PFSK-1 (cell line): ENCODE results near the gene AGPAT4.

ENCODE experiments used
- POLR2AphosphoS5 ChIP-seq: IDR thresholded peaks from 2 replicates; pipeline ENCODE4 v1.6.1; 2012; ENCODE audit warnings: low read depth, mild to moderate bottlenecking, control low read depth, low read length, moderate library complexity
- REST ChIP-seq, 2 experiments: IDR thresholded peaks; 2 replicates each; pipeline versions ENCODE4 v1.6.1 to v1.8.0; 2011 to 2012; ENCODE audit warnings: low read depth in 2 of 2, low read length in 2 of 2, control low read depth in 1 of 2, inconsistent platforms in 1 of 2, mild to moderate bottlenecking in 1 of 2, moderate library complexity in 1 of 2; ENCODE audit not compliant: insufficient read depth in 1 of 2
- SIN3A ChIP-seq: IDR thresholded peaks from 2 replicates; pipeline ENCODE4 v1.6.1; 2012; ENCODE audit warnings: mild to moderate bottlenecking, low read length, moderate library complexity, borderline replicate concordance; ENCODE audit not compliant: insufficient read depth
- TAF1 ChIP-seq: IDR thresholded peaks from 2 replicates; pipeline ENCODE4 v1.6.1; 2012; ENCODE audit warnings: low read length, control low read depth, borderline replicate concordance; ENCODE audit not compliant: insufficient read depth

DNA sequence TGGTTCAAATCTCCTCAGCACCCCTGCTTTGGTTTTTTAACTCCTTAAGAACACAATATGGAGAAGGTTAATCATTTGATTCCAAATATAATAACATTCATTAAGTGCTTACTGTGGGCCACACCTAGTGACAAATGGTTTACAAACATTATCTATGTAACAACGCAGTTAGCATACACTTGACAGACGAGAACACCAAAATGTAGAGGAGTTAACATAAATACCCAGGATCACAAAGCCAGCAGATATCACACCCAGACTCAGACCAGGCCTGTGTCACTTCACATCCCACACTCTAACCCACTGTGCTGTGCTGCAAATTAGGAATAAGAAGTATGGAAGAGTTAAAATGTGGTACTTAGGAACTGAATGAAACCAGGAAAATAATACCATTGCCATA is 82.9 kb downstream of the AGPAT4 start:
- no peak for TF ChIP-seq POLR2AphosphoS5
- TF ChIP-seq TAF1, result no peak
- no peak for TF ChIP-seq REST (IDR thresholded peaks at IDR 0.05; ENCODE audit: insufficient read depth in 1 of 2, low read depth in 2 of 2, low read length in 2 of 2)
- no peak for TF ChIP-seq SIN3A
